Astrocyte (in vitro differentiated cells and primary cell): ENCODE results near the gene PCBP2.

Experiments used
- EZH2 ChIP-seq: IDR thresholded peaks from 2 replicates; pipeline ENCODE4 v1.6.1; 2012; ENCODE audit warnings: mild to moderate bottlenecking, low read length, inconsistent platforms; ENCODE audit not compliant: insufficient read depth
- TF ChIP-seq, protein P1 (sequence below): IDR thresholded peaks from 2 replicates; pipeline ENCODE4 v1.5.1; 2011; ENCODE audit warnings: low read depth, mild to moderate bottlenecking, inconsistent platforms, low read length, moderate library complexity; ENCODE audit not compliant: insufficient read depth

DNA sequence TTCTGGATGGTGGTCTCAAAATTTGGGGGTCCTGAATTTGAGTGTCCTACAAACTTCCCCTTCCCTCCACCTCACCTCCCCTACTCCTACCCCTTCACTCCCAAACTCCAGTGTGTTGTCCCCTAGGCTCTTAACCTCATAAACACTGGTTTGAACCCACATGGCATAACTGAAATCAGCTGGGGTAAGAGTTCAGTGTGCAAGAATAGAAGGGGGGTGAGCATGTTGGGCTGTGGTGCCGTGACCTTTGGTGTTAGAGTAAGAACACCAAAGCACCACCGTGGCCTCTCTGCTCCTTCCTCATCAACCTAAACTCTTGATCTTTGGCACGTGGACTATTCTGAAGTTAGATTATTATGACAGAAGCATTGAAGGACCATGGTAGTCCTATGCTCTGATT is 11.0 kb downstream of the PCBP2 start:
- no peak for TF ChIP-seq EZH2
- TF ChIP-seq, protein P1, sequence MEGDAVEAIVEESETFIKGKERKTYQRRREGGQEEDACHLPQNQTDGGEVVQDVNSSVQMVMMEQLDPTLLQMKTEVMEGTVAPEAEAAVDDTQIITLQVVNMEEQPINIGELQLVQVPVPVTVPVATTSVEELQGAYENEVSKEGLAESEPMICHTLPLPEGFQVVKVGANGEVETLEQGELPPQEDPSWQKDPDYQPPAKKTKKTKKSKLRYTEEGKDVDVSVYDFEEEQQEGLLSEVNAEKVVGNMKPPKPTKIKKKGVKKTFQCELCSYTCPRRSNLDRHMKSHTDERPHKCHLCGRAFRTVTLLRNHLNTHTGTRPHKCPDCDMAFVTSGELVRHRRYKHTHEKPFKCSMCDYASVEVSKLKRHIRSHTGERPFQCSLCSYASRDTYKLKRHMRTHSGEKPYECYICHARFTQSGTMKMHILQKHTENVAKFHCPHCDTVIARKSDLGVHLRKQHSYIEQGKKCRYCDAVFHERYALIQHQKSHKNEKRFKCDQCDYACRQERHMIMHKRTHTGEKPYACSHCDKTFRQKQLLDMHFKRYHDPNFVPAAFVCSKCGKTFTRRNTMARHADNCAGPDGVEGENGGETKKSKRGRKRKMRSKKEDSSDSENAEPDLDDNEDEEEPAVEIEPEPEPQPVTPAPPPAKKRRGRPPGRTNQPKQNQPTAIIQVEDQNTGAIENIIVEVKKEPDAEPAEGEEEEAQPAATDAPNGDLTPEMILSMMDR, result no peak
